Hematopoietic multipotent progenitor cell treated with erythropoietin and hydrocortisone succinate and interleukin-3 and kit ligand, for 15 days (in vitro differentiated cells): ENCODE measurements around the gene CEND1.

ENCODE experiments used
- DNase-seq: peaks from one replicate; pipeline ENCODE4 v3.0.0-alpha.2; 2015; ENCODE audit warnings: low spot score

Gene CEND1

DNA sequence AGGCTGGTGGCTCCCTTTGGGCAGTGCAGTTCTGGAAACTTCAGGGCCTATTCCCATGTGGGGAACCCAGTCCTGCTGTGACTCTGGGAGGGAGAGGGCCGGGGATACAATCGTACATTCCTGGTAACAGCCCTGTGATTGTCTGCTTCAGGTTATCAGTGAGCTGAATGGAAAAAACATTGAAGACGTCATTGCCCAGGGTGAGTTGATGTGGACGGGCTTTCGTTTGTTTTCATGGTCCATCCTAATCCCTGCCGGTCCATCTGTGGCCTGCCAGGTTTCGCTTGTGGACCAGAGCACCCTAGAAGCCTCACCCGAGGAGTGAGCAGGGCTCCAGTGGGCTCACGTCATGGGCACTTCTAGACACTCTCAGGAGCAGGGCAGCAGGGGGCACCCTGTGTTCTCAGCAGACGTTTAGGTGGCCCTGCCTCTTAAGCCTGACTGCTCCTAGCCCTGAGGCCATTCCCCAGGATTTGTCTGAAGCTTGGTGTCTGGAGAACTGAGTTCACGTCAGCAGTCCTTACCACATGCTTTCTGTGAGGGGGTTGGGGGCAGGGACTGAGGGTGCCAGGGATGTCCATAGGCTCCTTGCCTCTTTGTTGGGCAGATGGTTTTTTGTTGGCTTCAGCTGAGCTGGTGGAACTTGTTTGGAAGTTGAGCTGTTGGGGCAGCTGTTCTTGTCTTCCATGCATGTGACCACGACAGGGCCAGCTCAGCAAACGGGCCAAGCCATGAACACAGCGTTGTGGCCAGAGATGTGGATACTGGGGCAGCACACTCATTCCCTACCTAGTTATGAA is 21.8 kb upstream of the CEND1 start:
- DNase-seq: no peak

DNA sequence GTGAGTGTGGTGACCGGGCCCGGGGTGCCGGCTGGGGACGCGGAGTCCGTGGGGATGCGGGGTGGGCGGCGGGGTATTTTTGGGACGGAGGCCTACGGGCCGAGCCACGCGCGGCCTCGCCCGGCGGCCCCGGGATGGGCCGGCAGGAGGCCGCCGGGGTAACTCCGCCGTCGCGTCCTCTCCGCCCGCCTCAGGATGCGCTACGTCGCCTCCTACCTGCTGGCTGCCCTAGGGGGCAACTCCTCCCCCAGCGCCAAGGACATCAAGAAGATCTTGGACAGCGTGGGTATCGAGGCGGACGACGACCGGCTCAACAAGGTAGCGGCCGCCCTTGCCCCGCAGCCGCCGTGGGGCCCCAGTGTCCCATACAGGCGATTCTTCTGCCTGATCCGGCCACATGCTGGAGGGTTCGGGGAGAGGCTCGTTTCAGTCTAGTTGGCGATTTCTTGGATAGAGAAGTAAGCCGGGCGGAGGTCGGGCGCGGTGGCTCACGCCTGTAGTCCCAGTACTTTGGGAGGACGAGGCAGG is 20.2 kb upstream of the CEND1 start:
- DNase-seq: no peak

GRCh38 chr11:809287-810039 is 19.6 kb upstream of the CEND1 start, which contains the start of gene RPLP2:
Gene RPLP2 (plus strand): TSS chr11:809967. CDS start chr11:810235, 268 bp downstream.
- peak; percentile 99 for DNase-seq

DNA sequence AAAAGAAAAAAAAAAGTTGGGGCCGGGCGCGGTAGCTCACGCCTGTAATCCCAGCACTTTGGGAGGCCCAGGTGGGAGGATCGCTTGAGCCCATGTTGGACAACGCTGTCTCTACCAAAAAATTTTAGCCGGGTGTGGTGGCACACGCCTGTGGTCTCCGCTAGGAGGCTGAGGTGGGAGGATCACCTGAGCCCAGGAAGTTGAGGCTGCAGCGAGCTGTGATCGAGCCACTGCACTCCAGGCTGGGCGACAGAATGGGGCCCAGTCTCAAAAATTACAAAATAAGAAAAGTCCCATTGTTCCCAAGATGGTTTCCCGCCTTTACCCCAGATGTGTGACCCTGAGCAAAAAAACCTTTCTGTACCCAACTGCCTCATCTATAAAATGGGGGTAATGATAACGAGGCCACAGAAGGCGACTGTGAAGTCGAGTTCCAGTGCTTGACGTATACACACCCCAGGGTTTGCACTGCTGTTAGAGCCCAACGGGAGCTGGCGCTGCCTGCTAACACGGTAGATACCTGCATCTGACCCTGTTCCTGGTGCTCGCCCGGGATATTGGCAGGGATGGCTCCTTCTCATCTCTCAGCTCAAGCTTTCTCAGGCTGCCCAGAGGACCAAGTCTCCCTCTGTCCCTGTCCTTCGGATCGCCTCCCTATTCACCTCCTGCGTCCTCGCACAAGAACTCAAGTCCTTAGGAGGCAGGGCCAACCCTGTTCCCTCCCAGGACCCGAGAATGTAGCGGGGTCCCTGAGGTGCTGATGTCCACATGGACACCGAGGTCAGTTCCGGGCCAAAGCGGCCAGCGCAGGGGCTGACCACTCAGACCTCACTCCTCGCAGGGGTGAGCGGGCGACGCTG is 18.8 kb upstream of the CEND1 start:
- DNase-seq: no peak

DNA sequence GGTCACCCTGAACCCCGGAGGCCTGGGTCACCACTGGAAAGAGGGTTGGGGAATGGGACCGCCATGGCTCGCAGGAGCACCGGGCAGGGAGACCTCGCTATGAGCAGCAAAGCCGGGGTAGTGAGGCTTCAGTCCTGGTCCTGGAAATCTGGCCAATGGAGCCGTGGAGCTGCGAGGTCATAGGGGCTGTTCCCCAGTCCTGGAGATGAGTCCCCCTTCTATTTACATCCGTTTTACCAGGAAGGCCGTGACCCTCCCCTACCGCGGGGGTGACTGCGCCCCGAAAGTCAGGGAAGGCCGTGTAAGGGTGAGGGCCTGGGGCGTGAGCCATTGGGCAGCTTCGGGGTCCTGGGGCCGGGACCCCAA is 14.7 kb upstream of the CEND1 start:
- DNase-seq: no peak

GRCh38 chr11:803770-804598 is 14.1 kb upstream of the CEND1 start:
- DNase-seq: no peak

GRCh38 chr11:803467-803742 is 13.5 kb upstream of the CEND1 start:
- DNase-seq: no peak

- DNase-seq: no peak
These were observed 13.0 kb upstream of the CEND1 start for GRCh38 chr11:802693-803466.

DNA sequence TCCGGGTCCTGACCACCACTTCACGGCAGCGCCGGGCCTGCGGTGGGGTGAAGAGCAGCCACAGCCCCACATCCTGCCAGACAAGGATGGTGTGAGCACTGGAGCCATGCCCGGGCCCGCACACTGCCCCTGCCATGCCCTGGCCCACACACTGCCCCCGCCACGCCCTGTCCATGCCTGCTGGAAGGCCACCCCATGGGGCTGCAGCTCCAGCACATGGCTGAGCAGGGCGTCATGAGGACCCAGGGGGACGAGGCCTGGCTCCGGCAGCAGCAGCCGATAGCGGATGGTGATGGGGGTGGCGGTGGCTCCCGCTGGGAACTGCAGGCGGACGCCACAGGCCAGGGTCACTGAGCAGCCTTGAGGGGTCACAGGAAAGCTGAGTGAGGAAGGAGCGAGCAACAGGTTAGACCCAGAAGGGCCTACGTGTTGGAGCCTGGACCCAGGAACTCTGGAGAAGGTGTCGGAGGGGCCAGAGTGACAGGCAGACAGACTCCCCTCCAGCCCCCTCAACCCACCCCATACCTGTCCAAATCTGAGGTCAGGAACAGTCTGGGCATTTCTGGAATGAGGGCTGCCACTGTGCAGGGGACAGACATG is 12.2 kb upstream of the CEND1 start:
- no peak for DNase-seq

- DNase-seq: no peak
These were observed 11.3 kb upstream of the CEND1 start for GRCh38 chr11:801097-801780.

DNA sequence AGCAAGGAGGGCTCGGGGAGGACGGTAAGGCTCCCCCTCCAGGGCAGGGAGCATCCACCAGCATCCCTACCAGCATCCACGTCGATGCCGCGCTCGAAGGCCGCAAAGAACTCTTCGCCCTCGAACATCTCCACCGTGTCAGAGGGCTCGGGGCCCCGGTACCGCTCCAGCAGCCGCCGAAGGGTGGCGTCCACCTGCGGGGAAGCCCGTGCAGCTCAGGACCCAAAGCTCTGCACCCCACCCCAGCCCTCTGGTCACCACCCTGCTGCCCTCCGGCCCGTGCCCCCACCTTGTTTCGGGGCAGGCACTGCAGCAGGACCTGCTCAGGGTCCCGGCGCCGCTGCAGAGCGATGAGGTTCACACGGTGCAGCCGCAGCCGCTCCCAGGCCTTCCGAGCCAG is 10.6 kb upstream of the CEND1 start:
- no peak for DNase-seq

GRCh38 chr11:799641-800316 is 9.9 kb upstream of the CEND1 start:
- no peak for DNase-seq

GRCh38 chr11:798093-798713 is 8.3 kb upstream of the CEND1 start, which contains the start of gene SLC25A22:
Gene SLC25A22 (minus strand): TSS chr11:798281. CDS start chr11:795006, 3,275 bp downstream.
- DNase-seq: peak; percentile 85

- DNase-seq: peak; percentile 41
These were observed 7.6 kb upstream of the CEND1 start for GRCh38 chr11:797296-798092.

DNA sequence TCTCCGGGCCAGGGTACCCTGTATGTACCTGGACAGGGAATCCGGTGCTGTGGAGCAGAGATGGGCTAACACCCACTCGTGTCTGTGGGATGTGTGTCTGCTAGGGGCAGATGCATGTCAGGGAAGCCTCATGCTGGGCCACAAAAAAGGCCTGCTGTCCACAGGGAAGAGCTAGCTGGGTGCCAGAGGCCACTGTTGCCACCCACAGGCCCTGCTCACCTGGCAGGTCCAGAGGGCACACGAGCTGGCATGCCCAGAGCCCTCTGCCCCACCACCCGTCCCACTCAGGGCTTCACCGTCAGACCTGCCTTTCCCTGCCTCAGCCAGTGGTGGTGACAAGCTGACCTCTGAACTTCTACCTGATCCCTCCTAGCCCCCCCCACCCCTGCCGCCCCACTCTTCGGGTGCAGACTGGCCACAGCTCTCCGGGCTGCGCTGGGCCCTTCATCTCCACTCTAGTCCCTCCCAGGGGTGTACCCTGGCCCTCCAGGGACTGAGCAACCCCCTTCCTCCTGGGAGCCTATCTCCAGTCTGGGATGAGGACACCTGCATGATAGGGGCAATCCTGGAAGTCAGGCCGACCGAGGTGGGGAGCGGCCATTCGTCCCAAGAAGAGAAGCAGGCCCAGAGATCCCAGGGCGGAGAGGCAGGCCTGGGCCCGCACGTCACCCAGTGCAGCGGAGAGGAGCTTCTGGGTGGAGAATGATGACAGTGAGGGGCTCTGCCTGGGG is 6.8 kb upstream of the CEND1 start:
- no peak for DNase-seq

GRCh38 chr11:795634-796564 is 6.0 kb upstream of the CEND1 start:
- peak; percentile 63 for DNase-seq
